Omental fat pad (tissue), 4 donors: ENCODE data around the gene ELP4. TPM values are rescaled to one million over a fixed set of nuclear protein-coding genes. Genes with fewer than 3 reads are reported as not detected.
"Not testable (repeated sequence)": the region's sequence is repeated elsewhere in the genome, so short reads cannot be mapped to it uniquely, and the experiment has no call there.

Experiments used
- ATAC-seq: fragments of 150-250 bp; one replicate; pipeline ENCODE4 v1.9.1; 2016; ENCODE audit warnings: mild to moderate bottlenecking, moderate library complexity; ENCODE audit not compliant: low FRiP score
- DNase-seq: peaks from one replicate; pipeline ENCODE4 v3.0.0-alpha.2; 2019; ENCODE audit warnings: low spot score
- total RNA-seq, 4 donors: library from RNA; depleted of rRNA; stranded (reverse); fragments of >200 nt; gene quantifications; one replicate each; pipeline ENCODE4 v1.1.0, GENCODE V29; 2016
- TF ChIP-seq, protein P1 (sequence below), 3 donors: fragments of 450-650 bp; IDR thresholded peaks; one replicate each; pipeline ENCODE4 v1.5.1; 2016 to 2017; ENCODE audit warnings: antibody characterized with exemption in 3 of 3, mild to moderate bottlenecking in 3 of 3, moderate library complexity in 2 of 3

ELP4 gene
- total RNA-seq, 4 donors from 2014 or later, result 14.1 to 32.0 (median 20.8) TPM

DNA sequence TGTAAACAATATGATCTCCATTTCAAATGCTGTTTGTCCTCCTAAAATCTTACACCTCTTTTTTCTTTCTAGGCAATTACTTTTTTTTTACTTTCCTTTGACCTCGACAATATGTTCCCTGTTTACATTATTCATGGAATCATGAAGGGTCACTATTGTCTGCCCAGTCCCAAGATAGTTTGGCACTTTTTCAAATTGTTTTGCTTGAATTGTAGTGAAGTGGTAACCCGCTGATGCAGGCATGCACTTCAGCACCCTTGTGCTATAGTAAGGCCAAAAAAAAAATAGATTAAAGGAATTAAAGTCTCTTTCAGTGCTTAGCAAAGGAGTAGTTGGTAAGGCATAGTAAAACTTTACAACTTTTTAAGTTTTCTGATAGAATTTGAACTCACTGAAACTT is 210.7 kb downstream of the ELP4 start:
- no peak for ATAC-seq
- DNase-seq, result no peak
- TF ChIP-seq, protein P1, sequence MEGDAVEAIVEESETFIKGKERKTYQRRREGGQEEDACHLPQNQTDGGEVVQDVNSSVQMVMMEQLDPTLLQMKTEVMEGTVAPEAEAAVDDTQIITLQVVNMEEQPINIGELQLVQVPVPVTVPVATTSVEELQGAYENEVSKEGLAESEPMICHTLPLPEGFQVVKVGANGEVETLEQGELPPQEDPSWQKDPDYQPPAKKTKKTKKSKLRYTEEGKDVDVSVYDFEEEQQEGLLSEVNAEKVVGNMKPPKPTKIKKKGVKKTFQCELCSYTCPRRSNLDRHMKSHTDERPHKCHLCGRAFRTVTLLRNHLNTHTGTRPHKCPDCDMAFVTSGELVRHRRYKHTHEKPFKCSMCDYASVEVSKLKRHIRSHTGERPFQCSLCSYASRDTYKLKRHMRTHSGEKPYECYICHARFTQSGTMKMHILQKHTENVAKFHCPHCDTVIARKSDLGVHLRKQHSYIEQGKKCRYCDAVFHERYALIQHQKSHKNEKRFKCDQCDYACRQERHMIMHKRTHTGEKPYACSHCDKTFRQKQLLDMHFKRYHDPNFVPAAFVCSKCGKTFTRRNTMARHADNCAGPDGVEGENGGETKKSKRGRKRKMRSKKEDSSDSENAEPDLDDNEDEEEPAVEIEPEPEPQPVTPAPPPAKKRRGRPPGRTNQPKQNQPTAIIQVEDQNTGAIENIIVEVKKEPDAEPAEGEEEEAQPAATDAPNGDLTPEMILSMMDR (IDR thresholded peaks at IDR 0.05), result no peak

- ATAC-seq, result no peak
- no peak for DNase-seq
- TF ChIP-seq, protein P1 (IDR thresholded peaks at IDR 0.05), result no peak
These were observed 211.3 kb downstream of the ELP4 start for GRCh38 chr11:31720671-31721365.

DNA sequence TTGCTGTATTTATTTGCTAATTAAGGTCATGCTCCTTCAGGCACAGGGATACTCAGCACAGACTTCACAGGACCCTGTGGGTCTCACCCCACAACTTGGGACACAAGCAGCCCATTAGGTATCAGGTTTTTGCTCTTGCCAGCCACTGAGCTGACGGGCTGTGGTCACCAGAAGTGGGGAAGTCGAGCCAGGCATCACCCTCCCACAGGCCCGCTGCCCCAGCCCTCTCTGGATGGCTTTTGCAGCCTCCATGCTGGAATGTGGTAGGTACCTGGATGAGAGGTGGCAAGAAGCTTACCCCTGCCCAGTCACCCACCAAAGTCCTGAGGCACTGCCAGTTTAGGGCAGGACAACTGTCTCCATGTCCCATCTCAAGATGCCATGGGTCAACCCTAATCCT is 213.2 kb downstream of the ELP4 start:
- ATAC-seq (no peak), DNase-seq (no peak)
- TF ChIP-seq, protein P1 (IDR thresholded peaks at IDR 0.05), result no peak

- DNase-seq (no peak), ATAC-seq (no peak)
- TF ChIP-seq, protein P1 (IDR thresholded peaks at IDR 0.05), result no peak
These were observed 215.6 kb downstream of the ELP4 start for GRCh38 chr11:31725176-31725575.

DNA sequence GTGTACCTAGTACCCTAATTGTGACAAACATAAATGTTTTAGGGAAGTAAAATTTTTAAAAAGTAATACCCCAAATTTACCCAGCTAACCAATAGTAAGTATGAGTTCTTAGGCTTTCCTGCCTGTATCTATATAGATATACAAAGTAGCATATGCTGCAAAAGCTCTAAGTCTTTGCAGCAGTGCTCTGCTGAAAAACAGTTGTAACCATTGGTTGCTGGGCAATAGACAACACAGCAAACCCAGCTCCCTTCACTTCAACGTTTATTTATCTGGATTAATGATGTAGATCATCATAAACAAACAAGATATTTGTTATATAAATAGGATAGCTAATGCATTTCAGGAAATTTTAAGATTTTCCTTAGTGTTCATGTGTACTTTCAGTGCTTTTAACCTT is 218.9 kb downstream of the ELP4 start:
- DNase-seq, result no peak
- TF ChIP-seq, protein P1 (IDR thresholded peaks at IDR 0.05), result no peak
- no peak for ATAC-seq

GRCh38 chr11:31740131-31740530 is 230.6 kb downstream of the ELP4 start:
- DNase-seq, result no peak
- TF ChIP-seq, protein P1 (IDR thresholded peaks at IDR 0.05), result no peak
- ATAC-seq, result no peak

- not testable (repeated sequence) for DNase-seq, ATAC-seq
These were observed 231.3 kb downstream of the ELP4 start for GRCh38 chr11:31740731-31741368.
